GM12878 (cell line): ENCODE data around the gene KPNA3. TPM values are rescaled to one million over a fixed set of nuclear protein-coding genes. Genes with fewer than 3 reads are reported as not detected.

Source experiments
- ATAC-seq: fragments of 200-7000 bp; cut with Tn5 transposase; 3 replicates; pipeline ENCODE4 v1.9.1; 2020; ENCODE audit warnings: mild to moderate bottlenecking, moderate library complexity
- BruUV-seq: library from RNA; stranded (reverse); fragments of 400-500 nt; replicated peaks from 2 replicates; lab custom pipeline; 2021; lab: Mats Ljungman, UMichigan
- CTCF ChIA-PET: fragments of 300-600 bp; sonication (Branson Sonifier 250); formaldehyde crosslinking; extraction: SDS; loops from one replicate; lab custom pipeline; 2021; ENCODE audit warnings: inconsistent platforms; lab: Yijun Ruan, JAX
- POLR2A ChIA-PET: fragments of 350-600 bp; formaldehyde crosslinking; extraction: SDS; loops from one replicate; lab custom pipeline; 2021; ENCODE audit warnings: inconsistent platforms; lab: Charles Lee
- RAD21 ChIA-PET: fragments of 300-600 bp; sonication (Branson Sonifier 250); formaldehyde crosslinking; loops from one replicate; lab custom pipeline; 2023; ENCODE audit warnings: antibody characterized with exemption; ENCODE audit not compliant: unreplicated experiment; lab: Charles Lee
- SMC1A ChIA-PET: fragments of 300-600 bp; sonication (Branson Sonifier 250); formaldehyde crosslinking; loops from one replicate; lab custom pipeline; 2023; ENCODE audit not compliant: unreplicated experiment, uncharacterized antibody; lab: Charles Lee
- DNase-seq: peaks from one replicate; pipeline ENCODE4 v3.0.0-alpha.2; 2011; ENCODE audit warnings: low read depth, low spot score
- FAIRE-seq: peaks from 3 replicates; lab custom pipeline; 2011; peaks lifted over from hg19 to GRCh38; lab: Jason Lieb, UNC
- H2AFZ ChIP-seq: 2 replicates; pipeline ENCODE4 v1.6.0; 2011; ENCODE audit warnings: low read depth, low read length, control low read depth; ENCODE audit not compliant: control insufficient read depth
- H3K27ac ChIP-seq: 2 replicates; pipeline ENCODE4 v1.5.1; 2011; ENCODE audit warnings: control low read depth; ENCODE audit not compliant: control insufficient read depth, insufficient read depth
- H3K27me3 ChIP-seq, 2 experiments: replicated peaks in 1 of 2; 2 replicates each; pipeline versions ENCODE4 v1.6.0 to v1.6.1; 2011; ENCODE audit warnings: low read length in 1 of 2; ENCODE audit not compliant: control insufficient read depth in 2 of 2, insufficient read depth in 2 of 2
- H3K36me3 ChIP-seq, 2 experiments: 2 replicates each; pipeline ENCODE4 v1.5.1; 2011; ENCODE audit warnings: low read length in 1 of 2; ENCODE audit not compliant: control insufficient read depth in 2 of 2, insufficient read depth in 2 of 2
- H3K4me1 ChIP-seq: 2 replicates; pipeline ENCODE4 v1.6.1; 2011; ENCODE audit warnings: mild to moderate bottlenecking, low read length, moderate library complexity, mixed read lengths; ENCODE audit not compliant: control insufficient read depth, insufficient read depth
- H3K4me2 ChIP-seq: 2 replicates; pipeline ENCODE4 v1.6.0; 2011; ENCODE audit warnings: control low read depth; ENCODE audit not compliant: control insufficient read depth, insufficient read depth
- H3K4me3 ChIP-seq: fragments of 200-600 bp; sonication (generic); 2 replicates; pipeline ENCODE4 v1.5.1; 2016
- H3K79me2 ChIP-seq: 2 replicates; pipeline ENCODE4 v1.6.0; 2011; ENCODE audit warnings: low read length; ENCODE audit not compliant: control insufficient read depth, insufficient read depth
- H3K9ac ChIP-seq: 2 replicates; pipeline ENCODE4 v1.8.0; 2011; ENCODE audit warnings: low read length, control low read depth, mixed read lengths; ENCODE audit not compliant: control insufficient read depth, insufficient read depth
- H3K9me3 ChIP-seq: replicated peaks from 3 replicates; pipeline ENCODE4 v1.5.1; 2011; ENCODE audit warnings: mild to moderate bottlenecking, low read length; ENCODE audit not compliant: control insufficient read depth, insufficient read depth
- H4K20me1 ChIP-seq: 2 replicates; pipeline ENCODE4 v1.6.0; 2011; ENCODE audit not compliant: control insufficient read depth, insufficient read depth
- BCLAF1 ChIP-seq: fragments of 450-650 bp; IDR thresholded peaks from 2 replicates; pipeline ENCODE4 v1.6.1; 2017; ENCODE audit warnings: antibody characterized with exemption, mild to moderate bottlenecking, moderate library complexity
- CREM ChIP-seq: IDR thresholded peaks from 2 replicates; pipeline ENCODE4 v1.6.1; 2014; ENCODE audit warnings: antibody characterized with exemption, low read depth
- FOXK2 ChIP-seq: fragments of 450-650 bp; IDR thresholded peaks from 2 replicates; pipeline ENCODE4 v1.6.1; 2017; ENCODE audit warnings: mild to moderate bottlenecking, moderate library complexity
- IKZF1 ChIP-seq: fragments of 450-650 bp; conservative IDR thresholded peaks from 2 replicates; pipeline ENCODE4 v1.6.1; 2017; ENCODE audit warnings: antibody characterized with exemption, mild to moderate bottlenecking
- MLLT1 ChIP-seq: fragments of 450-650 bp; IDR thresholded peaks from 2 replicates; pipeline ENCODE4 v1.6.1; 2016; ENCODE audit warnings: mild to moderate bottlenecking
- MXI1 ChIP-seq: fragments of 150-350 bp; IDR thresholded peaks from 2 replicates; pipeline ENCODE4 v1.6.1; 2011; ENCODE audit warnings: low read depth, mild to moderate bottlenecking, inconsistent platforms, low read length, improper control_type of control experiment
- NFIC ChIP-seq: IDR thresholded peaks from 2 replicates; pipeline ENCODE4 v1.6.1; 2012; ENCODE audit warnings: low read depth, mild to moderate bottlenecking, inconsistent platforms, low read length, moderate library complexity
- PML ChIP-seq: IDR thresholded peaks from 2 replicates; pipeline ENCODE4 v1.6.1; 2012; ENCODE audit warnings: low read length, inconsistent platforms
- RCOR1 ChIP-seq: conservative IDR thresholded peaks from 2 replicates; pipeline ENCODE4 v1.6.1; 2012; ENCODE audit warnings: low read depth, low read length, improper control_type of control experiment
- SMC3 ChIP-seq: IDR thresholded peaks from 2 replicates; pipeline ENCODE4 v1.6.1; 2011; ENCODE audit warnings: low read length, improper control_type of control experiment, borderline replicate concordance
- TBL1XR1 ChIP-seq: IDR thresholded peaks from 2 replicates; pipeline ENCODE4 v1.6.1; 2012; ENCODE audit warnings: low read depth, low read length, improper control_type of control experiment
- ZBTB11 ChIP-seq: fragments of 450-650 bp; formaldehyde crosslinking; IDR thresholded peaks from 2 replicates; pipeline ENCODE4 v1.5.0; 2022; ENCODE audit warnings: mild to moderate bottlenecking, missing genetic modification characterization
- ZNF24 ChIP-seq: fragments of 450-650 bp; IDR thresholded peaks from 2 replicates; pipeline ENCODE4 v1.6.1; 2017; ENCODE audit warnings: antibody characterized with exemption, mild to moderate bottlenecking
- ZNF274 ChIP-seq: IDR thresholded peaks from one replicate; pipeline ENCODE4 v1.8.0; 2011; ENCODE audit not compliant: insufficient read length, insufficient read depth
- WGBS: methylation state at CpG from one replicate; pipeline ENCODE4 v1.1.6; 2016; ENCODE audit warnings: low lambda C conversion rate; ENCODE audit not compliant: insufficient replicate concordance, insufficient coverage; ENCODE audit errors: missing lambda C conversion rate; 5-methylcytosine and 5-hydroxymethylcytosine counted together
- in situ Hi-C: fragments of 300-500 bp; cut with MboI; formaldehyde crosslinking; loops from 9 replicates; pipeline ENCODE4 v1.14.3; 2018; ENCODE audit warnings: mixed read lengths
- intact Hi-C: fragments of 100-400 bp; cut with micrococcal nuclease; formaldehyde crosslinking; loops from one replicate; pipeline ENCODE4 v1.14.2; 2022; ENCODE audit not compliant: unreplicated experiment
- polyA plus RNA-seq, 11 experiments: library from polyadenylated mRNA; depleted of rRNA in 4 of 11; unstranded in 6 of 11; stranded (reverse) in 5 of 11; fragments of >200 nt; fragmentation: Nextera tagmentation in 4 of 11; fragmentation: Illumina TruSeq in 1 of 11; extraction: Ambion mirVana in 4 of 11; extraction: Trizol in 1 of 11; gene quantifications; 1 replicate in 1 of 11; 2 replicates in 10 of 11; pipeline versions ENCODE4 v1.2.1 to v1.2.3, GENCODE V29; 2011 to 2016; ENCODE audit warnings: inconsistent platforms in 2 of 11, missing spikeins in 2 of 11, low read depth in 1 of 11
- total RNA-seq, 4 experiments: library from RNA; depleted of rRNA in 3 of 4; stranded (reverse); fragments of >200 nt in 3 of 4; fragmentation: Illumina TruSeq in 1 of 4; extraction: Trizol in 1 of 4; gene quantifications; 2 replicates each; pipeline versions ENCODE4 v1.2.1 to v1.2.3, GENCODE V29; 2013 to 2021

The KPNA3 gene
- total and polyA plus RNA-seq, 10 of the 15 experiments (the other 5 are each of a cell fraction or from before 2014, with no cell fraction given), result 23.3 to 50.5 (median 31.1) TPM

GRCh38 chr13:49812812-49813211 is 20.3 kb upstream of the KPNA3 start (continued):
- TF ChIP-seq ZBTB11 (CRISPR knock-in tag) (no peak), NFIC (no peak), BCLAF1 (no peak), ZNF24 (no peak), IKZF1 (no peak), RCOR1 (no peak)

- FAIRE-seq, result no peak
- no peaks in the 10 kb centered on the region for H3K4me1 ChIP-seq
- ChIA-PET POLR2A (interaction anchor here (0.6 kb wide), 1 partner anchor 306 kb away, joined by 5 read pairs; no protein-coding TSS in a partner anchor), CTCF (interaction anchor here (1.1 kb wide), 1 partner anchor 16 kb away, joined by 3 read pairs; no protein-coding TSS in a partner anchor), SMC1A (interaction anchor here (0.6 kb wide), 1 partner anchor 20 kb away, joined by 3 read pairs; no protein-coding TSS in a partner anchor), RAD21 (interaction anchor here (0.6 to 1.0 kb wide), 3 partner anchors 19 to 380 kb away, joined by 3 read pairs; no protein-coding TSS in a partner anchor)
- no peaks in the 10 kb centered on the region for H4K20me1 ChIP-seq
- no peaks in the 10 kb centered on the region for H3K9me3 ChIP-seq
- no peak for ATAC-seq
- H3K4me2 ChIP-seq, result no peak overlapping the region
- no peak overlapping the region for H3K4me3 ChIP-seq
- in situ Hi-C loops, result no loop called here
- H3K27me3 ChIP-seq, result peaks cover 0 to 2% of the 10 kb centered on the region in 2 experiments; a peak in 2 of 4 replicates
- intact Hi-C loops, result no loop called here
- DNase-seq, result no peak
- no peak overlapping the region for H3K9ac ChIP-seq
- no peak overlapping the region for H3K27ac ChIP-seq
- H3K79me2 ChIP-seq, result no peaks in the 10 kb centered on the region
- 56% methylated on average over 4 of the region's 4 CpGs for WGBS
- no TSS peak for BruUV-seq
- no peak overlapping the region for H2AFZ ChIP-seq
- no peaks in the 10 kb centered on the region for H3K36me3 ChIP-seq
- TF ChIP-seq PML, result no peak
- TF ChIP-seq ZNF274, result no peak
- TF ChIP-seq CREM, result no peak
- no peak for TF ChIP-seq SMC3
- no peak for TF ChIP-seq MLLT1
- TF ChIP-seq MXI1, result no peak
- no peak for TF ChIP-seq TBL1XR1
- no peak for TF ChIP-seq FOXK2
These were observed 19.0 kb upstream of the KPNA3 start for GRCh38 chr13:49811527-49811908.
